ENCODE results near the gene ACKR1.
A peak's percentile ranks its signal among the peaks of the same experiment; 100 is the strongest.

The ACKR1 gene

GRCh38 chr1:159209061-159209460 lies 4.4 kb downstream of the ACKR1 start:
- DNase-seq, result no peak
- peaks cover 73% of the 10 kb centered on the region for H3K4me1 Mint-ChIP-seq
- H3K9me3 Mint-ChIP-seq, result no peaks in the 10 kb centered on the region
- TF ChIP-seq CTCF (IDR thresholded peaks at IDR 0.05), result no peak
- H3K27ac Mint-ChIP-seq, result no peak overlapping the region
- H3K27me3 Mint-ChIP-seq (ENCODE audit: low read depth, poor library complexity), result peaks cover 76% of the 10 kb centered on the region
- H3K4me3 Mint-ChIP-seq, result no peak overlapping the region
- H3K36me3 Mint-ChIP-seq (ENCODE audit: low read depth), result no peaks in the 10 kb centered on the region

- Mint-ChIP-seq H3K9me3 (no peaks in the 10 kb centered on the region), H3K36me3 (ENCODE audit: low read depth) (no peaks in the 10 kb centered on the region), H3K27me3 (ENCODE audit: low read depth, poor library complexity) (peaks cover 79% of the 10 kb centered on the region), H3K4me1 (peaks cover 55% of the 10 kb centered on the region), H3K4me3 (peak overlapping the region; percentile 33), H3K27ac (no peak overlapping the region)
- peak; percentile 94 for TF ChIP-seq CTCF (IDR thresholded peaks at IDR 0.05)
- peak; percentile 68 for DNase-seq
These were observed 6.9 kb downstream of the ACKR1 start for GRCh38 chr1:159211331-159212136.

GRCh38 chr1:159212596-159212995 lies 7.9 kb downstream of the ACKR1 start:
- no peak for DNase-seq
- TF ChIP-seq CTCF (IDR thresholded peaks at IDR 0.05), result no peak
- H3K27ac Mint-ChIP-seq, result no peak overlapping the region
- no peaks in the 10 kb centered on the region for H3K9me3 Mint-ChIP-seq
- H3K4me3 Mint-ChIP-seq, result no peak overlapping the region
- no peaks in the 10 kb centered on the region for H3K36me3 Mint-ChIP-seq (ENCODE audit: low read depth)
- peaks cover 75% of the 10 kb centered on the region for H3K27me3 Mint-ChIP-seq (ENCODE audit: low read depth, poor library complexity)
- peaks cover 44% of the 10 kb centered on the region for H3K4me1 Mint-ChIP-seq

GRCh38 chr1:159214149-159214760 lies 9.6 kb downstream of the ACKR1 start:
- Mint-ChIP-seq H3K4me3 (no peak overlapping the region), H3K9me3 (no peaks in the 10 kb centered on the region), H3K27ac (no peak overlapping the region), H3K4me1 (peaks cover 28% of the 10 kb centered on the region), H3K36me3 (ENCODE audit: low read depth) (no peaks in the 10 kb centered on the region), H3K27me3 (ENCODE audit: low read depth, poor library complexity) (peaks cover 66% of the 10 kb centered on the region)
- TF ChIP-seq CTCF (IDR thresholded peaks at IDR 0.05), result peak; percentile 92
- peak; percentile 57 for DNase-seq

- TF ChIP-seq CTCF (IDR thresholded peaks at IDR 0.05), result no peak
- H3K36me3 Mint-ChIP-seq (ENCODE audit: low read depth), result no peaks in the 10 kb centered on the region
- no peaks in the 10 kb centered on the region for H3K4me1 Mint-ChIP-seq
- H3K27ac Mint-ChIP-seq, result no peak overlapping the region
- no peak for DNase-seq
- peaks cover 41% of the 10 kb centered on the region for H3K27me3 Mint-ChIP-seq (ENCODE audit: low read depth, poor library complexity)
- H3K4me3 Mint-ChIP-seq, result no peak overlapping the region
- H3K9me3 Mint-ChIP-seq, result no peaks in the 10 kb centered on the region
These were observed 14.3 kb downstream of the ACKR1 start for GRCh38 chr1:159218649-159219636.

All from nephron progenitor cell (in vitro differentiated cells).